ENCODE data around the gene DYNLRB2. TPM values are rescaled to one million over a fixed set of nuclear protein-coding genes. Genes with fewer than 3 reads are reported as not detected.

The DYNLRB2 gene
- total and polyA plus RNA-seq, 10 of the 15 experiments (the other 5 are each of a cell fraction or from before 2014, with no cell fraction given), result 0.21 to 1.2 (median 0.40) TPM; not detected in 5

GRCh38 chr16:80540516-80541305 is at the start of gene DYNLRB2 (continued):
- TF ChIP-seq ZNF207 (IDR thresholded peaks at IDR 0.05; ENCODE audit: borderline replicate concordance), result no peak
- no peak; the same call in 1 of the 2 replicates for TF ChIP-seq EED (IDR thresholded peaks at IDR 0.05; ENCODE audit: low read depth)
- TF ChIP-seq POLR2AphosphoS5 (IDR thresholded peaks at IDR 0.05; ENCODE audit: low read length), result peak; percentile 68
- peak; percentile 81 for TF ChIP-seq GABPA (IDR thresholded peaks at IDR 0.05; ENCODE audit: low read depth)
- no peak for TF ChIP-seq ASH2L (IDR thresholded peaks at IDR 0.05; ENCODE audit: borderline replicate concordance, low read depth)
- peak; percentile 90 for TF ChIP-seq RUNX3 (IDR thresholded peaks at IDR 0.05; ENCODE audit: low read length)
- peak; percentile 79 for TF ChIP-seq BMI1 (IDR thresholded peaks at IDR 0.05; ENCODE audit: borderline replicate concordance)
- no peak for TF ChIP-seq IRF3 (IDR thresholded peaks at IDR 0.05)
- no peak for TF ChIP-seq RCOR1 (conservative IDR thresholded peaks at IDR 0.05; ENCODE audit: low read depth, low read length)
- no peak for TF ChIP-seq SMC3 (IDR thresholded peaks at IDR 0.05; ENCODE audit: borderline replicate concordance, low read length)
- peak; percentile 34 for TF ChIP-seq MEF2B (IDR thresholded peaks at IDR 0.05; ENCODE audit: partially characterized antibody, poor library complexity, severe bottlenecking)
- TF ChIP-seq, protein P1, sequence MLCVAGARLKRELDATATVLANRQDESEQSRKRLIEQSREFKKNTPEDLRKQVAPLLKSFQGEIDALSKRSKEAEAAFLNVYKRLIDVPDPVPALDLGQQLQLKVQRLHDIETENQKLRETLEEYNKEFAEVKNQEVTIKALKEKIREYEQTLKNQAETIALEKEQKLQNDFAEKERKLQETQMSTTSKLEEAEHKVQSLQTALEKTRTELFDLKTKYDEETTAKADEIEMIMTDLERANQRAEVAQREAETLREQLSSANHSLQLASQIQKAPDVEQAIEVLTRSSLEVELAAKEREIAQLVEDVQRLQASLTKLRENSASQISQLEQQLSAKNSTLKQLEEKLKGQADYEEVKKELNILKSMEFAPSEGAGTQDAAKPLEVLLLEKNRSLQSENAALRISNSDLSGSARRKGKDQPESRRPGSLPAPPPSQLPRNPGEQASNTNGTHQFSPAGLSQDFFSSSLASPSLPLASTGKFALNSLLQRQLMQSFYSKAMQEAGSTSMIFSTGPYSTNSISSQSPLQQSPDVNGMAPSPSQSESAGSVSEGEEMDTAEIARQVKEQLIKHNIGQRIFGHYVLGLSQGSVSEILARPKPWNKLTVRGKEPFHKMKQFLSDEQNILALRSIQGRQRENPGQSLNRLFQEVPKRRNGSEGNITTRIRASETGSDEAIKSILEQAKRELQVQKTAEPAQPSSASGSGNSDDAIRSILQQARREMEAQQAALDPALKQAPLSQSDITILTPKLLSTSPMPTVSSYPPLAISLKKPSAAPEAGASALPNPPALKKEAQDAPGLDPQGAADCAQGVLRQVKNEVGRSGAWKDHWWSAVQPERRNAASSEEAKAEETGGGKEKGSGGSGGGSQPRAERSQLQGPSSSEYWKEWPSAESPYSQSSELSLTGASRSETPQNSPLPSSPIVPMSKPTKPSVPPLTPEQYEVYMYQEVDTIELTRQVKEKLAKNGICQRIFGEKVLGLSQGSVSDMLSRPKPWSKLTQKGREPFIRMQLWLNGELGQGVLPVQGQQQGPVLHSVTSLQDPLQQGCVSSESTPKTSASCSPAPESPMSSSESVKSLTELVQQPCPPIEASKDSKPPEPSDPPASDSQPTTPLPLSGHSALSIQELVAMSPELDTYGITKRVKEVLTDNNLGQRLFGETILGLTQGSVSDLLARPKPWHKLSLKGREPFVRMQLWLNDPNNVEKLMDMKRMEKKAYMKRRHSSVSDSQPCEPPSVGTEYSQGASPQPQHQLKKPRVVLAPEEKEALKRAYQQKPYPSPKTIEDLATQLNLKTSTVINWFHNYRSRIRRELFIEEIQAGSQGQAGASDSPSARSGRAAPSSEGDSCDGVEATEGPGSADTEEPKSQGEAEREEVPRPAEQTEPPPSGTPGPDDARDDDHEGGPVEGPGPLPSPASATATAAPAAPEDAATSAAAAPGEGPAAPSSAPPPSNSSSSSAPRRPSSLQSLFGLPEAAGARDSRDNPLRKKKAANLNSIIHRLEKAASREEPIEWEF (IDR thresholded peaks at IDR 0.05; ENCODE audit: insufficient replicate concordance, low read depth, low read length), result no peak
